Spleen (tissue), 11 donors: ENCODE results near the gene WDR17. TPM values are rescaled to one million over a fixed set of nuclear protein-coding genes. Genes with fewer than 3 reads are reported as not detected.

ENCODE experiments used
- DNase-seq: peaks from one replicate; pipeline ENCODE4 v3.0.0-alpha.2; 2020
- H3K27ac ChIP-seq, 8 donors: fragments of 200-600 bp; sonication (generic) in 7 of 8; 1 replicate in 4 of 8; 2 replicates in 4 of 8; pipeline versions ENCODE4 v1.5.0 to v1.8.0; 2016 to 2021; ENCODE audit warnings: inconsistent platforms in 4 of 8, mild to moderate bottlenecking in 4 of 8, moderate library complexity in 1 of 8
- H3K27me3 ChIP-seq, 7 donors: fragments of 200-600 bp; sonication (generic) in 6 of 7; replicated peaks in 1 of 7; 1 replicate in 4 of 7; 2 replicates in 3 of 7; pipeline versions ENCODE4 v1.5.0 to v1.8.0; 2016 to 2021; ENCODE audit warnings: inconsistent platforms in 3 of 7, mild to moderate bottlenecking in 1 of 7
- H3K36me3 ChIP-seq, 6 donors: fragments of 200-600 bp; sonication (generic) in 5 of 6; 1 replicate in 4 of 6; 2 replicates in 2 of 6; pipeline versions ENCODE4 v1.5.0 to v1.8.0; 2016 to 2021; ENCODE audit warnings: inconsistent platforms in 2 of 6
- H3K4me1 ChIP-seq, 6 donors: fragments of 200-600 bp; sonication (generic) in 5 of 6; 1 replicate in 3 of 6; 2 replicates in 3 of 6; pipeline versions ENCODE4 v1.5.0 to v1.8.0; 2016 to 2021; ENCODE audit warnings: inconsistent platforms in 3 of 6
- H3K4me3 ChIP-seq, 8 donors: fragments of 200-600 bp; sonication (generic) in 7 of 8; 1 replicate in 4 of 8; 2 replicates in 4 of 8; pipeline versions ENCODE4 v1.5.0 to v1.8.0; 2016 to 2021; ENCODE audit warnings: inconsistent platforms in 4 of 8, mild to moderate bottlenecking in 4 of 8, moderate library complexity in 2 of 8
- H3K9me3 ChIP-seq, 8 donors: fragments of 200-600 bp; sonication (generic) in 7 of 8; 1 replicate in 4 of 8; 2 replicates in 4 of 8; pipeline versions ENCODE4 v1.5.0 to v1.8.0; 2016 to 2021; ENCODE audit warnings: inconsistent platforms in 4 of 8
- CTCF ChIP-seq, 11 experiments: fragments of 200-600 bp in 7 of 11; fragments of 450-650 bp in 4 of 11; sonication (generic) in 4 of 11; IDR thresholded peaks in 8 of 11; conservative IDR thresholded peaks in 3 of 11; 1 replicate in 7 of 11; 2 replicates in 4 of 11; pipeline versions ENCODE4 v1.4.0 to v1.8.0; 2016 to 2021; ENCODE audit warnings: antibody characterized with exemption in 11 of 11, inconsistent platforms in 4 of 11, mild to moderate bottlenecking in 1 of 11
- POLR2A ChIP-seq, 3 donors: fragments of 450-650 bp; IDR thresholded peaks; one replicate each; pipeline ENCODE4 v1.5.1; 2017; ENCODE audit warnings: antibody characterized with exemption in 3 of 3, mild to moderate bottlenecking in 1 of 3
- POLR2AphosphoS5 ChIP-seq, 3 donors: sonication (generic); formaldehyde crosslinking; IDR thresholded peaks; one replicate each; pipeline ENCODE4 v1.5.1; 2017; ENCODE audit warnings: antibody characterized with exemption in 3 of 3
- WGBS, 5 donors: extraction: QIAGEN DNeasy Blood & Tissue Kit in 3 of 5; methylation state at CpG; one replicate each; pipeline versions ENCODE4 v1.1.5 to v1.1.7; 2013 to 2018; 5-methylcytosine and 5-hydroxymethylcytosine counted together
- intact Hi-C: fragments of 100-400 bp; cut with DNase I; formaldehyde crosslinking; loops from one replicate; pipeline ENCODE4 v1.15.0; 2023; ENCODE audit warnings: low total_unique reads
- polyA plus RNA-seq, 3 donors: library from polyadenylated mRNA; stranded (reverse); fragments of 200-250 nt; gene quantifications; one replicate each; pipeline ENCODE4 v1.2.1, GENCODE V29; 2013
- total RNA-seq, 7 donors: library from RNA; depleted of rRNA in 3 of 7; stranded (reverse); fragments of >200 nt in 3 of 7; fragmentation: NEBNext Ultra II Directional in 4 of 7; extraction: Animal tissue kit (Norgen Biotek cat#: 25700) in 4 of 7; gene quantifications; one replicate each; pipeline versions ENCODE4 v1.1.0 to v1.2.1, GENCODE V29; 2016 to 2021
- donor health status: healthy with polysubstance abuse.
- donor health status: DM: no; HTN: no; CAD: no; lungs with moderate emphysema.
- donor health status: DM: no; HTN: no; CAD: no.
- donor health status: Bipolar disorder and iron deficiency.
- donor health status: healthy.
- donor health status: DM: no; HTN: no; CAD: no.
- donor health status: DM: yes; HTN: yes; CAD: no.

WDR17 gene
- total and polyA plus RNA-seq, 10 donors, result 0.55 to 4.7 (median 2.2) TPM

- Histone ChIP-seq H3K4me1 (no peaks in the 10 kb centered on the region), H3K27ac (no peak overlapping the region), H3K36me3 (no peaks in the 10 kb centered on the region), H3K27me3 (no peaks in the 10 kb centered on the region), H3K9me3 (peaks cover 0 to 18% (median 11%) of the 10 kb centered on the region in 8 donors), H3K4me3 (no peak overlapping the region)
- TF ChIP-seq POLR2A (IDR thresholded peaks at IDR 0.05) (no peak), POLR2AphosphoS5 (IDR thresholded peaks at IDR 0.05) (no peak), CTCF (IDR thresholded peaks at IDR 0.05 in 8 of 11, conservative IDR thresholded peaks at IDR 0.05 in 3 of 11) (no peak)
- DNase-seq, result no peak
- intact Hi-C loops, result no loop called here
Observed at GRCh38 chr4:176102414-176103063, 36.9 kb downstream of the WDR17 start.

DNA sequence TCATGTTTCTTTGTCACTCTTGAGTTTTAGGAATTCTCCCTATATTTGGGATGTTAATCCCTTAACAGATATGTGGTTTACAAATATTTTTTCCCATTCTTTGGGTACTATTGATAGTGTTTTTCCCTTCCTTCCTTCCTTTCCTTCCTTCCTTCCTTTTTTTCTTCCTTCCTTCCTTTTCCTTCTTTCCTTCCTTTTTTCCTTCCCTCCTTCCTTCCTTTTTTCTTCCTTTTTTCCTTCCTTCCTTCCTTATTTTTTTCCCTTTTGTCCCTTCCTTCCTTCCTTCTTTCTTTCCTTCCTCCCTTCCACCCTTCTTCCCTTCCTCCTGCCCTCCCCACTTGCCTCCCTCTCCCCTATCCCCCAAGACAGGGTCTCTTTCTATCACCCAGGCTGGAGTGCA is 42.1 kb downstream of the WDR17 start:
- H3K27ac ChIP-seq, result no peak overlapping the region
- no peak overlapping the region for H3K4me3 ChIP-seq
- no peaks in the 10 kb centered on the region for H3K36me3 ChIP-seq
- no peaks in the 10 kb centered on the region for H3K4me1 ChIP-seq
- no peak for DNase-seq
- peaks cover 0 to 16% (median 11%) of the 10 kb centered on the region in 8 donors for H3K9me3 ChIP-seq
- no peaks in the 10 kb centered on the region for H3K27me3 ChIP-seq
- intact Hi-C loops, result no loop called here
- TF ChIP-seq POLR2AphosphoS5 (IDR thresholded peaks at IDR 0.05), result no peak
- no peak for TF ChIP-seq CTCF (IDR thresholded peaks at IDR 0.05 in 8 of 11, conservative IDR thresholded peaks at IDR 0.05 in 3 of 11)

GRCh38 chr4:176123710-176124407 is 58.2 kb downstream of the WDR17 start:
- Histone ChIP-seq H3K27ac (no peak overlapping the region), H3K4me3 (no peak overlapping the region), H3K27me3 (no peaks in the 10 kb centered on the region), H3K4me1 (no peaks in the 10 kb centered on the region), H3K9me3 (no peaks in the 10 kb centered on the region), H3K36me3 (no peaks in the 10 kb centered on the region)
- no peak for DNase-seq
- TF ChIP-seq POLR2AphosphoS5 (IDR thresholded peaks at IDR 0.05), result no peak
- TF ChIP-seq CTCF (IDR thresholded peaks at IDR 0.05 in 8 of 11, conservative IDR thresholded peaks at IDR 0.05 in 3 of 11), result peak in 10 of 11 experiments; percentile 10 to 66 (median 47)
- 49 to 65% (median 61%) methylated on average over 4 of the region's 4 CpGs for WGBS, 5 donors
- intact Hi-C loops, result no loop called here

DNA sequence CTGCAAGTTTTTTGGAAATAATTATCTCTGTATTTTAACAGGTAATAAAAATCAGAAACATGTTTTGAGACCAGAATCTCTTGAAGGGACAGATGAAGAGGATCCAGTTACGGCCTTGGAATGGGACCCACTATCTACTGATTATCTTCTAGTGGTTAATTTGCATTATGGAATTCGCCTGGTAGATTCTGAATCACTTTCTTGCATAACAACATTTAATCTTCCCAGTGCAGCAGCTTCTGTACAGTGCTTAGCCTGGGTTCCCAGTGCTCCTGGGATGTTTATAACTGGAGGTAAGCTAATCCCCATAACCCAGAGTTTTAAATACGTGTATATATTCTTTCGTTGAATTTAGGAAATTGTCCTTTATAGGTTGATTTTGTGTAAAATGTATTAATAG is 59.4 kb downstream of the WDR17 start:
- WGBS, 5 donors, result 86 to 95% (median 87%) methylated on average over 4 of the region's 4 CpGs

More for the DNA sequence above, 59.4 kb downstream of the WDR17 start:
- TF ChIP-seq POLR2AphosphoS5 (IDR thresholded peaks at IDR 0.05) (no peak), CTCF (IDR thresholded peaks at IDR 0.05 in 8 of 11, conservative IDR thresholded peaks at IDR 0.05 in 3 of 11) (peak in 1 of 11 experiments; percentile 12), POLR2A (IDR thresholded peaks at IDR 0.05) (no peak)
- H3K4me3 ChIP-seq, result no peak overlapping the region
- no peaks in the 10 kb centered on the region for H3K4me1 ChIP-seq
- H3K9me3 ChIP-seq, result no peaks in the 10 kb centered on the region
- no peaks in the 10 kb centered on the region for H3K36me3 ChIP-seq
- no peak overlapping the region for H3K27ac ChIP-seq
- H3K27me3 ChIP-seq, result no peaks in the 10 kb centered on the region
- intact Hi-C loops, result no loop called here
- no peak for DNase-seq
